Esophagus squamous epithelium (tissue), 5 donors: Measurements from ENCODE around the gene NCKAP5L. TPM values are rescaled to one million over a fixed set of nuclear protein-coding genes. Genes with fewer than 3 reads are reported as not detected.

Source experiments
- DNase-seq: peaks from one replicate; lab custom pipeline; 2025; lab: John Stamatoyannopoulos, UW
- H3K27ac ChIP-seq, 4 donors: fragments of 200-600 bp; sonication (generic); one replicate each; pipeline ENCODE4 v1.5.1; 2016 to 2019; ENCODE audit warnings: mild to moderate bottlenecking in 1 of 4
- H3K27me3 ChIP-seq, 4 donors: fragments of 200-600 bp; sonication (generic); 1 replicate in 3 of 4; 2 replicates in 1 of 4; pipeline versions ENCODE4 v1.5.1 to v1.6.0; 2017 to 2021; ENCODE audit warnings: antibody characterized with exemption in 1 of 4
- H3K36me3 ChIP-seq, 3 donors: fragments of 200-600 bp; sonication (generic); one replicate each; pipeline ENCODE4 v1.5.1; 2016 to 2019
- H3K4me1 ChIP-seq, 3 donors: fragments of 200-600 bp; sonication (generic); one replicate each; pipeline ENCODE4 v1.5.1; 2017 to 2019
- H3K4me3 ChIP-seq, 4 donors: fragments of 200-600 bp; sonication (generic); 1 replicate in 3 of 4; 2 replicates in 1 of 4; pipeline ENCODE4 v1.5.1; 2016 to 2019; ENCODE audit warnings: mild to moderate bottlenecking in 2 of 4, moderate library complexity in 1 of 4
- H3K9me3 ChIP-seq, 3 donors: fragments of 200-600 bp; sonication (generic); one replicate each; pipeline ENCODE4 v1.5.1; 2016 to 2019
- POLR2A ChIP-seq, 4 donors: fragments of 450-650 bp; IDR thresholded peaks; one replicate each; pipeline ENCODE4 v1.6.1; 2017; ENCODE audit warnings: antibody characterized with exemption in 4 of 4, mild to moderate bottlenecking in 4 of 4, moderate library complexity in 3 of 4
- WGBS, 2 donors: methylation state at CpG; one replicate each; pipeline ENCODE4 v1.1.5; 2018; 5-methylcytosine and 5-hydroxymethylcytosine counted together
- intact Hi-C: fragments of 100-400 bp; cut with DNase I; formaldehyde crosslinking; loops from one replicate; pipeline ENCODE4 v1.15.0; 2022
- total RNA-seq, 4 donors: library from RNA; depleted of rRNA; stranded (reverse); fragments of >200 nt; gene quantifications; one replicate each; pipeline ENCODE4 v1.1.0, GENCODE V29; 2016
- TF ChIP-seq, protein P1 (sequence below), 6 experiments: fragments of 450-650 bp in 4 of 6; fragments of 200-600 bp in 2 of 6; sonication (generic) in 2 of 6; IDR thresholded peaks; one replicate each; pipeline ENCODE4 v1.5.1; 2016 to 2019; ENCODE audit warnings: antibody characterized with exemption in 6 of 6, mild to moderate bottlenecking in 4 of 6, moderate library complexity in 4 of 6
- donor health status: DM: yes; HTN: yes; CAD: no.

NCKAP5L gene
- total RNA-seq, 4 donors from 2014 or later, result 3.2 to 10.5 (median 8.0) TPM

DNA sequence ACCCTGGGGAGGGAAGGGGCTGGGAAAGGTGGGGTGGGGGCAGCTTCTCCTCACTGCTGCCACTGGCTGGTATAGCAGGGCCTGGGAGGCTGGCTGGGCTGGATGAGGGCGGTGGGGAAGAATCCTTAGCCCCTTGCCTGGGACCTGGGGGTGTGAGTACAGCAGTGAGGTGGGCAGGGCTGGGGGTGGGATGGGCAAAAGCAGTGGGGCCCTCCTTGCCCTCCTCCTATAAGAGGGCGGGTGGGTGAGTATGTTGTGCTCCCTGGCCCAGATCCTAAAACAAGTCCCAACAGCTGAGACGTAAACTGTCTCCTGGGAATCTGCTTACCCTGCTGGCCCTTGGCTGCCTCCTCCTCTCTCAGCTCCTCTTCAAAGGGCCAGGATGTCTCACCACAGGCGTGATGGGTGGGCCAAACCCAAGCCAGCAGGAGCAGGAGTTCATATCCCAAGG, 2.2 kb downstream of the NCKAP5L start:
- H3K4me1 ChIP-seq, result peaks cover 46 to 72% (median 53%) of the 10 kb centered on the region in 3 donors
- peaks cover 0 to 13% (median 0%) of the 10 kb centered on the region in 3 donors for H3K36me3 ChIP-seq
- peak overlapping the region; percentile 43 to 97 (median 94) for H3K27ac ChIP-seq
- DNase-seq, result no peak
- intact Hi-C loops, result no loop called here
- TF ChIP-seq, protein P1, sequence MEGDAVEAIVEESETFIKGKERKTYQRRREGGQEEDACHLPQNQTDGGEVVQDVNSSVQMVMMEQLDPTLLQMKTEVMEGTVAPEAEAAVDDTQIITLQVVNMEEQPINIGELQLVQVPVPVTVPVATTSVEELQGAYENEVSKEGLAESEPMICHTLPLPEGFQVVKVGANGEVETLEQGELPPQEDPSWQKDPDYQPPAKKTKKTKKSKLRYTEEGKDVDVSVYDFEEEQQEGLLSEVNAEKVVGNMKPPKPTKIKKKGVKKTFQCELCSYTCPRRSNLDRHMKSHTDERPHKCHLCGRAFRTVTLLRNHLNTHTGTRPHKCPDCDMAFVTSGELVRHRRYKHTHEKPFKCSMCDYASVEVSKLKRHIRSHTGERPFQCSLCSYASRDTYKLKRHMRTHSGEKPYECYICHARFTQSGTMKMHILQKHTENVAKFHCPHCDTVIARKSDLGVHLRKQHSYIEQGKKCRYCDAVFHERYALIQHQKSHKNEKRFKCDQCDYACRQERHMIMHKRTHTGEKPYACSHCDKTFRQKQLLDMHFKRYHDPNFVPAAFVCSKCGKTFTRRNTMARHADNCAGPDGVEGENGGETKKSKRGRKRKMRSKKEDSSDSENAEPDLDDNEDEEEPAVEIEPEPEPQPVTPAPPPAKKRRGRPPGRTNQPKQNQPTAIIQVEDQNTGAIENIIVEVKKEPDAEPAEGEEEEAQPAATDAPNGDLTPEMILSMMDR (IDR thresholded peaks at IDR 0.05), result no peak
- TF ChIP-seq POLR2A (IDR thresholded peaks at IDR 0.05), result no peak
- H3K9me3 ChIP-seq, result no peaks in the 10 kb centered on the region
- peak overlapping the region in 2 of 4 donors; percentile 5 to 89 for H3K4me3 ChIP-seq
- no peaks in the 10 kb centered on the region for H3K27me3 ChIP-seq
- 18 to 28% methylated on average over 3 of the region's 4 CpGs for WGBS, 2 donors

DNA sequence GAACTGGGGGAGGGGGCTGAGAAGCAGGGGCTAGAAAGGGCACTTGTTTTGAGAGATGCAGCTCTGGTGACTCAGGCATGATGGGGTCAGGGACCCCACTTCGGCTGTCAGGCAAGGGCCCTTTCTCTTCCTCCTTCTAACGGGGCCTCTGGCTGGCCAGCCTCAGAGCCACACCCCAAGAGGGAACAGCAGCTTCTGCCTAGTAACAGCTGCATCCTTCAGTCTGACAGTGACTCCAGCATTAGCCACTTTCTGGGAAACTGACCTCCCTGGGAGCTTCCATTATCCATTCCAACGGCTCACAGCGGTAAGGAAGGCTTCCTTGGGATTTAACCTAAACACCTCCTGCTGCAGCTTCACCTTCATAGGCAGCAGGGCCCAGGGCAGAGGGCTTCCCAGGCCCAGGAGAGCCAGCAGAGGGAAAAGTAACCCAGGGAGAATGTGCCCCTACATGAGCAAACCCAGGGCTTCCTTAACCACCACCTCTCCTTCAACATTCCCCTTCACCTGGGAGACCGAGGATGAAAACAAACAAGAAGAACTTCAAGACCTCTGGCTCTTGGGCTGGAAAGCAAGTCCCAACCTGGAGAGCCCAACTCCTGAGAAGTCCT, 2.7 kb downstream of the NCKAP5L start:
- intact Hi-C loops, result no loop called here
- Histone ChIP-seq H3K27ac (peak overlapping the region; percentile 43 to 97 (median 94)), H3K4me1 (peaks cover 46 to 77% (median 58%) of the 10 kb centered on the region in 3 donors), H3K27me3 (no peaks in the 10 kb centered on the region), H3K36me3 (peaks cover 0 to 13% (median 0%) of the 10 kb centered on the region in 3 donors), H3K4me3 (peak overlapping the region in 2 of 4 donors; percentile 5 to 89), H3K9me3 (no peaks in the 10 kb centered on the region)
- WGBS, 2 donors, result 0 to 17% methylated on average over 2 of the region's 5 CpGs
- no peak for TF ChIP-seq POLR2A (IDR thresholded peaks at IDR 0.05)
- TF ChIP-seq, protein P1 (IDR thresholded peaks at IDR 0.05), result no peak
- no peak for DNase-seq

DNA sequence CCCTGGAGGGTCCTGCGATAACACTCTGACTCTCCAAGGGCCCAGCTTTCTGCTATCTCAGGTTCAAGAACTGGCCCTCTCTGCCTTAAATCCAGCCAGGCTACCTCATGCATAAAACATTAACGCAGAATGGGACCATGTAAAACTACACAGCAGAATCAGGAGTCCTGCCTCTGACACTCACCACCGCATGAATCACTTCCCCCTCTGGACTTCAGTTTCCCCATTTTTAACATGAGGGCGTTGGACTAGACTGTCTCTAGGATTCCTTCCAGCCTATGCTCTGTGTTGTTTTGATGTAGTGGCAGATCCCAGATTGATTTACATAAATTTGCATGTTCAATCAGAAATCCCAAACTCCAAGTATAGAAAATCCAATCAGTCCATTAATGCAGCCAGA, 3.3 kb downstream of the NCKAP5L start:
- peaks cover 46 to 83% (median 59%) of the 10 kb centered on the region in 3 donors for H3K4me1 ChIP-seq

DNA sequence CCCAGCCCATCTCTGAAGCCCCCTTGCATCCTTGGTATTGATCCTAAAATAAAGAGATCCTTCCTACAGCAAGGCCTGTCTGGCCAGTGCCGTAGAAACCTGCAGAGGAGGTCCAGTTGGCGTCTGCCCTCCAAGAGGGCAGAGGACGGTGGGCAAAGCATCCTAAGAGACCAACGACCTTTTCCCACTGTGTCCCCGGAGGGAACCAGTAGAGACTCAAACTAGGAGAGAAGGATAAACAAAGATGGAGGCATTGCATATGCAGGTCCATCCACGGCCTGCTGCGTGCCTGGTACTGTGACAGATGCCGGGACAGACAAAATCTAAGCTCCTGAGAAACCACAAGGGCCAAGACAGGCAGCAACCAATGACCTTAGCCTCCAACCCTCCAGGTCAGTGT, 3.8 kb downstream of the NCKAP5L start:
- intact Hi-C loops, result no loop called here
- H3K4me3 ChIP-seq, result no peak overlapping the region
- H3K27me3 ChIP-seq, result no peaks in the 10 kb centered on the region
- peak overlapping the region in 3 of 4 donors; percentile 93 to 97 (median 96) for H3K27ac ChIP-seq
- H3K9me3 ChIP-seq, result no peaks in the 10 kb centered on the region
- DNase-seq, result no peak
- TF ChIP-seq, protein P1 (IDR thresholded peaks at IDR 0.05), result no peak
- no peak for TF ChIP-seq POLR2A (IDR thresholded peaks at IDR 0.05)
- peaks cover 46 to 81% (median 59%) of the 10 kb centered on the region in 3 donors for H3K4me1 ChIP-seq
- peaks cover 0 to 13% (median 0%) of the 10 kb centered on the region in 3 donors for H3K36me3 ChIP-seq
- WGBS, 2 donors, result 82 to 83% methylated on average over 7 to 8 of the region's 8 CpGs

More for the DNA sequence above, 3.3 kb downstream of the NCKAP5L start:
- WGBS, 2 donors, result 26 to 46% methylated on average over 4 of the region's 4 CpGs
- H3K36me3 ChIP-seq, result peaks cover 0 to 13% (median 0%) of the 10 kb centered on the region in 3 donors
- intact Hi-C loops, result no loop called here
- no peaks in the 10 kb centered on the region for H3K9me3 ChIP-seq
- H3K27me3 ChIP-seq, result no peaks in the 10 kb centered on the region
- DNase-seq, result no peak
- H3K27ac ChIP-seq, result peak overlapping the region; percentile 43 to 97 (median 94)
- TF ChIP-seq, protein P1 (IDR thresholded peaks at IDR 0.05), result no peak
- no peak for TF ChIP-seq POLR2A (IDR thresholded peaks at IDR 0.05)
- peak overlapping the region in 1 of 4 donors; percentile 89 for H3K4me3 ChIP-seq

DNA sequence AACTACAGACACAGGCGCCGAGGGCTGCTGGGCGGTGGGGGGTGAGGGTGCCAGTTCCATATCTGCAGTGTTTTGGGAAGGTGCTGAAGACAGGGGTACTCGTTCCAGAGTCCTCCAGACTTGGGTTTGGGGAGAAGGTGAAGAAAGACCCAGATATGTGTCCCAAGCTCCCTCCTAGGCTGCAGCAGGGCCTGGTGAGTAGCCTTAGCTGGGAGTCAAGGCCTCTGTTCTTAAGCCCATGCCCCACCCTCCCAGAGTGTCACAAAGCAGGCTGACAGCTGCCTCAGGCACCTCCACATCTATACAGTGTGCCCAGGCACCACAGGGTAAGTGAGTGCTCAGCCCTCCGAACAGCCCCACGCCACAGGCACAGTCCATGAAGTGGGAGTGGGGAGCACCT, 4.3 kb downstream of the NCKAP5L start:
- WGBS, 2 donors, result 85% methylated on average over 4 to 6 of the region's 6 CpGs
- DNase-seq, result no peak
- H3K27ac ChIP-seq, result peak overlapping the region in 3 of 4 donors; percentile 93 to 97 (median 96)

More for the DNA sequence above, 4.3 kb downstream of the NCKAP5L start:
- no peak overlapping the region for H3K4me3 ChIP-seq
- H3K9me3 ChIP-seq, result no peaks in the 10 kb centered on the region
- H3K27me3 ChIP-seq, result no peaks in the 10 kb centered on the region
- H3K4me1 ChIP-seq, result peaks cover 43 to 77% (median 54%) of the 10 kb centered on the region in 3 donors
- intact Hi-C loops, result no loop called here
- TF ChIP-seq, protein P1 (IDR thresholded peaks at IDR 0.05), result no peak
- TF ChIP-seq POLR2A (IDR thresholded peaks at IDR 0.05), result no peak
- H3K36me3 ChIP-seq, result peaks cover 0 to 13% (median 0%) of the 10 kb centered on the region in 3 donors
